Astrocyte of the spinal cord (primary cell): ENCODE measurements around the gene AIF1.
"Not testable (repeated sequence)": the region's sequence is repeated elsewhere in the genome, so short reads cannot be mapped to it uniquely, and the experiment has no call there.

Experiments
- DNase-seq: peaks from one replicate; pipeline ENCODE4 v3.0.0; 2011; ENCODE audit warnings: low read depth, low spot score
- H3K4me3 ChIP-seq: 2 replicates; pipeline ENCODE4 v1.5.1; 2011; ENCODE audit warnings: low read depth, mild to moderate bottlenecking, low read length, moderate library complexity
- CTCF ChIP-seq: IDR thresholded peaks from 2 replicates; pipeline ENCODE4 v1.5.1; 2012; ENCODE audit warnings: low read depth, mild to moderate bottlenecking, low read length, inconsistent platforms
- in situ Hi-C: cut with HindIII; loops from 2 replicates; pipeline ENCODE4 v1.10.0; 2017; ENCODE audit warnings: low sequenced_read_pairs

Gene AIF1

DNA sequence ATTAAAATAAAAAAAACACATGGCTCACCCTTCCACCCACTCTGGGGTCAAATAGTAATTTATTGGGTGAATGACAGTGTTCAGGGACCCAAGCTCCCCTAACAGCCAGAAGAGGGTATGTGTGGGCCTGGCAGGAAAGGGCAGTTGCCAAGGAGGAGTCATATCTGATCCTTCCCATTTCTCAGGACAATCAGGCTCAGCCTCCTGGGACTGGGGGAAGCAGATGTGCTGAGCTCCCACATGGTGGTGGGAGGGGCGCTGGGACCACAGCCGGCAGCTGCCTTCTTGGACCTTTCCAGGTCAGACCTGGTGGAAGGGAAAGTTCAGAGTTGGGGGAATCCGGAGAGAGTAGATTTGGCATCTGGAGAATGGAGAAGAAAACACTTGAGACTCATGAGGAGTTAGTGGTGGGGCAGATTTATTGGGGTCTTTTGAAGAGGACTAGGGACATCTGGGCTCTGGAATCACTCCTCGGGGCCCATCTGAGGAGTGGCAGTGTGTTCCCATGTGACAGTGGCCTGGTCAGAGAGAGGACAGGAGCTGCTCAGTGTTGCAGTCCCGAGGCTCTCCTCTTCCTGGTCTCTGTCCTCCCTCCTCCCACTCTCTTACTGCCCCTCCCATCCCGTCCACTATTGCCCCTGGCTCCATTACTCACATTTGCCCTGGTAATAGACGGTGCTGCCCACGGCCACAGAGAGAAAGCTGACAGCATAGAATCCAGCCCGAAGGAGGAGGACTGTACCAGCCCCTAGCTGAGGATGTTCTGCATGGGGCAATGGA lies 26.0 kb upstream of the AIF1 start:
- in situ Hi-C loops, result no loop called here
- no peak overlapping the region for H3K4me3 ChIP-seq
- DNase-seq, result no peak
- TF ChIP-seq CTCF, result no peak

- in situ Hi-C loops, H3K4me3 ChIP-seq, DNase-seq: not testable (repeated sequence)
Measured at GRCh38 chr6:31590691-31591090, 24.3 kb upstream of the AIF1 start.

DNA sequence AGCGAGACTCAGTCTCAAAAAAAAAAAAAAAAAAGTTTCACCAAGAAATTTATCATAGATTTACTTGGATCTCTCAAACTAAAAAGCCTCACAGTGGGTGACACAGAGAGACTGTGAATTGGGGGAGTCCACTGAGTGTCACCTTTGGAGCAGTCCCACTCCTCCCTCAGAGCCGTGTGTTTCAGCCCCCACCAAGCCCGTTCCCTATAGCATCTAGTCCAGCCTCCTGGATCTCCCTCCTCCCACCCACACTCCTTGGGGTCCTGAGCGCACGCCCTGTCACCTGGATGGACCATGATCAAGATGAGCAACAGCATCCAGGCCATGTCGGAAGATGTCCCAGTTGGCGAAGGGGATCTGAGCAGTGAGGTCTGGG lies 22.6 kb upstream of the AIF1 start:
- in situ Hi-C loops, result no loop called here
- TF ChIP-seq CTCF, result no peak
- no peak for DNase-seq
- no peak overlapping the region for H3K4me3 ChIP-seq

- peak; percentile 42 for TF ChIP-seq CTCF
- in situ Hi-C loops, result no loop called here
Measured at GRCh38 chr6:31597006-31597405, 18.0 kb upstream of the AIF1 start.

DNA sequence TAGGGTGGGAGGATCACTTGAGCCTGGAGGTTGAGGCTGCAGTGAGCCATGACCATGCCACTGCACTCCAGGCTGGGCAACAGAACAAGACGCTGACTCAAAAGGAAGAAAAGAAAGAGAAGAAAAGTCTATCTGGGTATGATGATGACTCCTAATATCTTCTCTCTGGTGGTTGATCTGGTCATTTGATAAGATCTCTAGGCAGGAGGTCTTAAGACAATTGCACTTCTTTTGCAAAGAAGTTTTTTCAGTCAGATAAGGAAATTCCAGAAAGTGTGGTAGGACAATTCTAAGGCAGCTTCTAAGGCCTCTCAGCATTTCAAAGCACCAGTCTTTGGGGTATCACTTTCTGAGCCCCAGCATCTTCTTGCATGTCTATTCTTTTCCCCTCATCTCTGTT lies 7.7 kb upstream of the AIF1 start:
- no peak for TF ChIP-seq CTCF
- no peak for DNase-seq
- in situ Hi-C loops, result no loop called here
- no peak overlapping the region for H3K4me3 ChIP-seq

More at GRCh38 chr6:31597006-31597405, 18.0 kb upstream of the AIF1 start:
- no peak overlapping the region for H3K4me3 ChIP-seq
- peak; percentile 30 for DNase-seq

- H3K4me3 ChIP-seq, result no peak overlapping the region
- no peak for DNase-seq
- TF ChIP-seq CTCF, result no peak
- in situ Hi-C loops, result no loop called here
Measured at GRCh38 chr6:31609519-31610406, 5.3 kb upstream of the AIF1 start.

- DNase-seq, result no peak
- TF ChIP-seq CTCF, result no peak
- no peak overlapping the region for H3K4me3 ChIP-seq
- in situ Hi-C loops, result no loop called here
Measured at GRCh38 chr6:31610968-31611367, 4.1 kb upstream of the AIF1 start.
